Activated T-cell treated with anti-CD3 and anti-CD28 coated beads for 24 hours (primary cell): ENCODE results near the gene TMEM18.

Source experiments
- DNase-seq: peaks from one replicate; pipeline ENCODE4 v3.0.0-alpha.2; 2020; ENCODE audit warnings: low read depth

TMEM18 gene

DNA sequence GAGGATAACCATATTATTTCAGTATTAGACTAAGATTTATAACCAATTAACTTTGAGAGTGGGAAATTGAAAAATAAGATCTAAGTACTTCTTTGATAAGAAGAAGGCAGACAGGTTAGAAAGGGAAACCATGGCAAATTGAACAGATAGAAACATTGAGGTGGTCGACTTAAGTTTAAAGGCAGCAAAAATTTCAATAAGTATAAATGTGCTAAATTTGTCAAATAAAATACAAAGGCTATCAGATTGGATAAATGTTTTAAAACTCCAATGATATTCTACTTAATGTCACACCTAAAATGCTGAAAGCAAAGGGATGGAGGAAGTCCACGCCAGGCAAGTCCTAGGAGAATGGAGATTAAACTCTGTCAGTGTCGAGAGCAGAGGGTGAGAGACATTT is 59.2 kb downstream of the TMEM18 start:
- no peak for DNase-seq
